Gastrocnemius medialis (tissue), 4 donors: Measurements from ENCODE around the gene SDCCAG8.

ENCODE experiments used
- POLR2A ChIP-seq, 2 donors: fragments of 450-650 bp; IDR thresholded peaks; one replicate each; pipeline ENCODE4 v1.6.1; 2017; ENCODE audit warnings: antibody characterized with exemption in 2 of 2, mild to moderate bottlenecking in 2 of 2, moderate library complexity in 2 of 2
- TF ChIP-seq, protein P1 (sequence below), 5 experiments: fragments of 450-650 bp in 3 of 5; fragments of 200-600 bp in 2 of 5; sonication (generic) in 2 of 5; IDR thresholded peaks in 4 of 5; conservative IDR thresholded peaks in 1 of 5; 1 replicate in 4 of 5; 2 replicates in 1 of 5; pipeline ENCODE4 v1.5.1; 2016 to 2019; ENCODE audit warnings: antibody characterized with exemption in 5 of 5, mild to moderate bottlenecking in 3 of 5, moderate library complexity in 3 of 5

DNA sequence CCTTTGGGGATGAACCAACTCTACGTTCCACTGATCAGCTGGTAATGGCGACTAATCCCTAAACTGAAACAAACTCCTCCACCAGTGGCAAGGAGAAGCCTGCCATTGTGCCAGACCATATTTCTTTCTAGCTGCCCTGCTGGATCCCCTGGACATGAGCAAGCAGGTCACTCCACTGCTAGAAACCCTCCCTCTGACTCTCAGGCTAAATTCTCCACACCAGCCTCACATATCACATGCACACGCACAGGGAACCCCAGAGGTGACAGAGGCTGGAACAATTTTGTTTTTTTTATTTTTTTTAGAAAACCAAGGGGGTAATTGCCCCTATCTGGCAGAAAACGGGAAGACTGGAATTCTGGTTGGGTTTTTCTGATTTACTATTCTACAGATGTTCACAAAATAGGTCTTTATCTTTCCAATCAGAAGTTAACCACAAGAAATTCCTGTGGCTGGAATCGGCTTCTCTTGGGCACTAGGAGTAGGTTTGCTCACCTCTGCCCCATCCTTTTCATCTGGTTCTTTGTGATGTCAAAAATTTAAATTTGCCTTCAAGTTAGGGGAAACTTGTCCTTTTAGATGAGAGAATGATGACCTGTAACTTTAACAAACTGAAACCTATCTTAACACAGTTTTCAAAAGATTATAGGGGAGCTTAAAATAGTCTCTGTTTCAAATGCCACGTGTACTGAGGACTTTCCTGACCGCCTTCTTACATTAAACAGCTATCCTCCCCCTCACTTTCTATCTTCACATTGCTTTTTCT is 258.1 kb downstream of the SDCCAG8 start:
- TF ChIP-seq, protein P1, sequence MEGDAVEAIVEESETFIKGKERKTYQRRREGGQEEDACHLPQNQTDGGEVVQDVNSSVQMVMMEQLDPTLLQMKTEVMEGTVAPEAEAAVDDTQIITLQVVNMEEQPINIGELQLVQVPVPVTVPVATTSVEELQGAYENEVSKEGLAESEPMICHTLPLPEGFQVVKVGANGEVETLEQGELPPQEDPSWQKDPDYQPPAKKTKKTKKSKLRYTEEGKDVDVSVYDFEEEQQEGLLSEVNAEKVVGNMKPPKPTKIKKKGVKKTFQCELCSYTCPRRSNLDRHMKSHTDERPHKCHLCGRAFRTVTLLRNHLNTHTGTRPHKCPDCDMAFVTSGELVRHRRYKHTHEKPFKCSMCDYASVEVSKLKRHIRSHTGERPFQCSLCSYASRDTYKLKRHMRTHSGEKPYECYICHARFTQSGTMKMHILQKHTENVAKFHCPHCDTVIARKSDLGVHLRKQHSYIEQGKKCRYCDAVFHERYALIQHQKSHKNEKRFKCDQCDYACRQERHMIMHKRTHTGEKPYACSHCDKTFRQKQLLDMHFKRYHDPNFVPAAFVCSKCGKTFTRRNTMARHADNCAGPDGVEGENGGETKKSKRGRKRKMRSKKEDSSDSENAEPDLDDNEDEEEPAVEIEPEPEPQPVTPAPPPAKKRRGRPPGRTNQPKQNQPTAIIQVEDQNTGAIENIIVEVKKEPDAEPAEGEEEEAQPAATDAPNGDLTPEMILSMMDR (IDR thresholded peaks at IDR 0.05 in 4 of 5, conservative IDR thresholded peaks at IDR 0.05 in 1 of 5) = no peak
- TF ChIP-seq POLR2A (IDR thresholded peaks at IDR 0.05) = no peak
